Mucosa of stomach (tissue), 1 donor: ENCODE results near the gene OSBP2.

Source experiments
- H3K27me3 ChIP-seq: one replicate; pipeline ENCODE4 v1.7.0; 2013; ENCODE audit warnings: mild to moderate bottlenecking, low read length; ENCODE audit not compliant: control insufficient read depth, insufficient read depth
- H3K36me3 ChIP-seq: one replicate; pipeline ENCODE4 v1.7.0; 2013; ENCODE audit warnings: low read length; ENCODE audit not compliant: control insufficient read depth, insufficient read depth
- H3K4me1 ChIP-seq: one replicate; pipeline ENCODE4 v1.7.0; 2013; ENCODE audit warnings: mild to moderate bottlenecking, low read length; ENCODE audit not compliant: control insufficient read depth, insufficient read depth
- H3K4me3 ChIP-seq: one replicate; pipeline ENCODE4 v1.7.0; 2013; ENCODE audit warnings: low read length
- H3K9ac ChIP-seq: one replicate; pipeline ENCODE4 v1.7.0; 2013; ENCODE audit warnings: mild to moderate bottlenecking, low read length, moderate library complexity
- H3K9me3 ChIP-seq: one replicate; pipeline ENCODE4 v1.7.0; 2013; ENCODE audit warnings: mild to moderate bottlenecking, low read length, moderate library complexity; ENCODE audit not compliant: control insufficient read depth
- donor health status: Pancreatic carcinoma.

OSBP2 gene

GRCh38 chr22:30806391-30806861, 111.8 kb downstream of the OSBP2 start:
- Histone ChIP-seq H3K9me3 (no peaks in the 10 kb centered on the region), H3K4me1 (peaks cover 12% of the 10 kb centered on the region), H3K27me3 (peaks cover 25% of the 10 kb centered on the region), H3K36me3 (no peaks in the 10 kb centered on the region), H3K4me3 (no peak overlapping the region), H3K9ac (no peak overlapping the region)

GRCh38 chr22:30809086-30809485, 114.4 kb downstream of the OSBP2 start:
- H3K4me3 ChIP-seq, result no peak overlapping the region
- no peaks in the 10 kb centered on the region for H3K4me1 ChIP-seq
- H3K27me3 ChIP-seq, result peaks cover 5% of the 10 kb centered on the region
- H3K9ac ChIP-seq, result no peak overlapping the region
- H3K9me3 ChIP-seq, result no peaks in the 10 kb centered on the region
- no peaks in the 10 kb centered on the region for H3K36me3 ChIP-seq

GRCh38 chr22:30810105-30810504, 115.4 kb downstream of the OSBP2 start:
- H3K9ac ChIP-seq, result no peak overlapping the region
- H3K4me1 ChIP-seq, result no peaks in the 10 kb centered on the region
- no peaks in the 10 kb centered on the region for H3K9me3 ChIP-seq
- H3K36me3 ChIP-seq, result no peaks in the 10 kb centered on the region
- H3K4me3 ChIP-seq, result no peak overlapping the region
- H3K27me3 ChIP-seq, result peaks cover 5% of the 10 kb centered on the region

- no peak overlapping the region for H3K9ac ChIP-seq
- no peaks in the 10 kb centered on the region for H3K36me3 ChIP-seq
- peaks cover 2% of the 10 kb centered on the region for H3K27me3 ChIP-seq
- no peaks in the 10 kb centered on the region for H3K9me3 ChIP-seq
- H3K4me1 ChIP-seq, result no peaks in the 10 kb centered on the region
- H3K4me3 ChIP-seq, result no peak overlapping the region
These were observed 119.3 kb downstream of the OSBP2 start for GRCh38 chr22:30813936-30814335.

DNA sequence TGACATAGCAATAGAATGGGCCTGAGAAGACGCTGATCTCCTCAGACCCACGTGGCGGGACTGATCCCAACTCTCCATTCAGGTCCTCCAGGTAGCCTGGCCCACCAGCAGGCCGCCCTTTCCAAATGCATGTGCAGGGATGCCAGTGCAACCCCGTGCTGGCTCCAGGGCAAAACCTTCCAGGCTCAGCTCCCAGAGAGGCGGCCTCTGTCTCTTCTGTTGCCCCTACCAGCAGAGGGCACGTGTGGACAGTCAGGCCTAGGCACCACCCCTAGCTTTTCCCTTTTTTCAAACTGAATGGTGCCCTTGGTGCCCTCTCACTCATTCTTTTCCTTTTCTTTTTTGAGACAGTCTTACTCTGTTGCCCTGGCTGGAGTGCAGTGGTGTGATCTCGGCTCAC, 121.7 kb downstream of the OSBP2 start:
- H3K9me3 ChIP-seq, result no peaks in the 10 kb centered on the region
- no peak overlapping the region for H3K4me3 ChIP-seq
- H3K9ac ChIP-seq, result no peak overlapping the region
- no peaks in the 10 kb centered on the region for H3K4me1 ChIP-seq
- peaks cover 14% of the 10 kb centered on the region for H3K27me3 ChIP-seq
- no peaks in the 10 kb centered on the region for H3K36me3 ChIP-seq

DNA sequence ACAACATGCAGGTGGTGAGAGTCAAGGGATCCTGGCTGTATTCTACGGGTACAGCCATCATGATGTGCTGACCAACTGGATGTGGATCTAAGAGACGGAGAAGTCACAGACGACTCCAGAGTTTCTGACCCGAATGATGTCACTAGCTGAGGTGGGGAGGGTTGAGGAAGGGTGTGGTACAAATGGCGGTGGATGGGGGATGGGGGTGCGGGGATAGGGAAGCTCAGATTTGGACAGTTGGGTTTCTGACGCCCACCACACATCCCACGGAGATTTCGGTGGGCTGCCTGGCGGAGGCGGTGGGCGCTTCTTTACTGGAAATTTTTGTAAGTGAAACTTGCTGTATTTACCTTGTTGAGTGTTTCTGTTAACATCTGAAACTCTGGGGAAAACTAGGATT, 126.7 kb downstream of the OSBP2 start:
- H3K27me3 ChIP-seq, result peaks cover 50% of the 10 kb centered on the region

DNA sequence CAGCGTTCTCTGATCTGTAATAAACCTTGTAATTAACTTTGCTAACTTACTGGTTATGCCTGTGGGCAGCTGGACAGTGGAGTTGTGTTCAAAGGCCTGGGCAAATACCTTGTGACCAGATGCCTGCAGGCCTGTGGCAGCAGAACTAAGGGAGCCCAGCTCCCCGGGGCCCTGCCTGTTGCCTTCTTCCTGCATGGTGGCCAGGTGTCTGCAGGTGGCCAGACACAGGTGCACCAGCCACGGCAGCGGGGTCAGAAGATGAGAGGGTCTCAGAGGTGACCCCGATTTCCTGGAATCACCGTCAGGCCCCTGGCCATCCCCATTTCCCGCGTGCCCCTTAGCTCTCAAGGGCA, 127.2 kb downstream of the OSBP2 start:
- no peak overlapping the region for H3K4me3 ChIP-seq
- H3K9ac ChIP-seq, result no peak overlapping the region
- no peaks in the 10 kb centered on the region for H3K9me3 ChIP-seq
- no peaks in the 10 kb centered on the region for H3K36me3 ChIP-seq
- H3K27me3 ChIP-seq, result peaks cover 50% of the 10 kb centered on the region
- no peaks in the 10 kb centered on the region for H3K4me1 ChIP-seq

More for the DNA sequence above, 126.7 kb downstream of the OSBP2 start:
- Histone ChIP-seq H3K9ac (no peak overlapping the region), H3K36me3 (no peaks in the 10 kb centered on the region), H3K4me1 (no peaks in the 10 kb centered on the region), H3K9me3 (no peaks in the 10 kb centered on the region), H3K4me3 (no peak overlapping the region)

- Histone ChIP-seq H3K27me3 (peaks cover 50% of the 10 kb centered on the region), H3K4me3 (no peak overlapping the region)
These were observed 127.7 kb downstream of the OSBP2 start for GRCh38 chr22:30822216-30823014.

DNA sequence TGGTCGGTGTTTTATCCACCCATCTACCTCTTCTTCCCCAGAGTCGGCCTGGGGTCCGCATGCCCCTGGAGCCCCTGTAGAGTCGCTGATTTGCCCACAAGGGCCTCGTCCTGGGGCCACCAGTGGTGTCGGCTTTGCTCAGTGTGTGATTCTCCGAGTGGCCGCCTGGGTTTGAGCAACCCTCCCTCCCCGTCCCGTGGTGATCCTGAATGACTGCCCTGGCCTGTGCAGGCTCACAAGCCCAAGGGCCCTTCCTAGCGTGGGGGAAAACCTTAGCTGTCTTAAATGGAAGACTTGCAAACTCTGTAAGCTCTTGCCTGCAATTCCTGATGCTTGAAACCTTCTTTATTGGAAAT, 128.3 kb downstream of the OSBP2 start:
- no peaks in the 10 kb centered on the region for H3K9me3 ChIP-seq
- H3K27me3 ChIP-seq, result peaks cover 50% of the 10 kb centered on the region
- H3K4me3 ChIP-seq, result no peak overlapping the region
- no peaks in the 10 kb centered on the region for H3K4me1 ChIP-seq
- H3K36me3 ChIP-seq, result no peaks in the 10 kb centered on the region
- H3K9ac ChIP-seq, result no peak overlapping the region

More at GRCh38 chr22:30822216-30823014, 127.7 kb downstream of the OSBP2 start:
- Histone ChIP-seq H3K4me1 (no peaks in the 10 kb centered on the region), H3K9me3 (no peaks in the 10 kb centered on the region), H3K36me3 (no peaks in the 10 kb centered on the region), H3K9ac (no peak overlapping the region)

DNA sequence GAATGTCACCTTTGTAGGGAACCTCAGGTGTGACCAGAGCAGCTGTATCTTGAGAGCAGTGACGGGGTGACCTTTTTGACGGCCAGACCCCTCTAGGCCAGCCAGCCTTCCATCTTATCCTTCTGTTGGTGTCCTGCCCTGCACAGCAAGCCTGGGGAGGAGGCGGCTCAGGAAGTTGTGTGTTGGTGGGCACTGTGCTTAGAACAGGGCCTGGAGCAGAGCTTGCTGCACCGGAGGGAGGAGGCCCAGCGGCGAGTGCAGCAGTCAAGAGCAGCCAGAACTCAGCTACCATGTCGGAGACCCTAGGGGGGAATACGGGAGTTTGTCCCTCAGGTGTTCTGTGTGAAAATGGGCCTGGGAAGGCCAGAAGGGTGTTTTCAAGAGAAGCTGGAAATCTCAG, 129.4 kb downstream of the OSBP2 start:
- H3K4me3 ChIP-seq, result no peak overlapping the region

GRCh38 chr22:30824711-30825110, 130.0 kb downstream of the OSBP2 start:
- no peak overlapping the region for H3K4me3 ChIP-seq
- H3K27me3 ChIP-seq, result peaks cover 45% of the 10 kb centered on the region
- H3K4me1 ChIP-seq, result no peaks in the 10 kb centered on the region
- no peaks in the 10 kb centered on the region for H3K9me3 ChIP-seq
- H3K36me3 ChIP-seq, result no peaks in the 10 kb centered on the region
- no peak overlapping the region for H3K9ac ChIP-seq

More for the DNA sequence above, 129.4 kb downstream of the OSBP2 start:
- no peaks in the 10 kb centered on the region for H3K36me3 ChIP-seq
- no peaks in the 10 kb centered on the region for H3K9me3 ChIP-seq
- no peaks in the 10 kb centered on the region for H3K4me1 ChIP-seq
- H3K27me3 ChIP-seq, result peaks cover 46% of the 10 kb centered on the region
- H3K9ac ChIP-seq, result no peak overlapping the region

DNA sequence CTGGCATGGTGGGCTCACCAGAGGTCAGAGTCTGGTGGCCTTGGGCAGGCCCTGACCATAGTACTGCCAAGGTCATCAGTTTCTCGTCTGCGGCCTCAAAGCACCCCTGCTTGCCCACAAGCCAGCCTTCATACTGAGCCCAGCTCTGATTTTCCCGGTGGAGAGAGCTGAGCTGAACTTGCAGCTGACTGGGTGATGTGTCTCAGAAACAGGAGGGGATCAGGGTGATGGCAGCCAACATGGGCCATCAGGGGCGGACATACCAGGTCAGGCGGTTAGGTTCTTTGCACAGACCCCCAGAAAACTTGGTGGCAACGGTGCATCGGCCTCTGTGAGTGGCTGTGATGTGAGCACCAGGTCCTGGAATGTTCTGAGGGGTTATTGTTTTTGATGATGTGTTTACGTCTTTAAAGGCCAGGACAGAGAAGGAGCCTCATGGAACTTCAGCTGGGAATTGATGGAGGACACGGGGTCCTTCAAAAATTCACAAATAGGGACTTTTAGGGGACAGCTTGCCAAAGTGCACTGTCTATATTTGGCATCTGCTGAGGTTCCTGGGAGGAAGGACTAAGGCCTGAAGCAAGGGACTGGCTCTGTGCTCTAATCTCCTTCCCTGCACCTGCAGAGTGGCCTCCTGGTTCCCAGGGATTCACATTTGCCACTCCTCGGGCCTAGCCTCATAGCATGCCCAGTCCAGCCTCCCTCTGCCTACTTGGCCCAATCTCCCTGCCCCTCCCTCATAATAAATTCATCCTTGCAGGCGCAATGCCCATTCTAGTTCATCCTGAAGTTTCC, 131.2 kb downstream of the OSBP2 start:
- Histone ChIP-seq H3K4me1 (no peaks in the 10 kb centered on the region), H3K4me3 (no peak overlapping the region), H3K9ac (no peak overlapping the region), H3K36me3 (no peaks in the 10 kb centered on the region), H3K27me3 (peaks cover 41% of the 10 kb centered on the region), H3K9me3 (no peaks in the 10 kb centered on the region)
